ENCODE results near the gene CACNA1C. TPM values are rescaled to one million over a fixed set of nuclear protein-coding genes. Genes with fewer than 3 reads are reported as not detected.

CACNA1C gene
- total and polyA plus RNA-seq, 2 donors (not counting 1 experiment from before 2014, with no cell fraction given) = 0.01 to 0.02 TPM

DNA sequence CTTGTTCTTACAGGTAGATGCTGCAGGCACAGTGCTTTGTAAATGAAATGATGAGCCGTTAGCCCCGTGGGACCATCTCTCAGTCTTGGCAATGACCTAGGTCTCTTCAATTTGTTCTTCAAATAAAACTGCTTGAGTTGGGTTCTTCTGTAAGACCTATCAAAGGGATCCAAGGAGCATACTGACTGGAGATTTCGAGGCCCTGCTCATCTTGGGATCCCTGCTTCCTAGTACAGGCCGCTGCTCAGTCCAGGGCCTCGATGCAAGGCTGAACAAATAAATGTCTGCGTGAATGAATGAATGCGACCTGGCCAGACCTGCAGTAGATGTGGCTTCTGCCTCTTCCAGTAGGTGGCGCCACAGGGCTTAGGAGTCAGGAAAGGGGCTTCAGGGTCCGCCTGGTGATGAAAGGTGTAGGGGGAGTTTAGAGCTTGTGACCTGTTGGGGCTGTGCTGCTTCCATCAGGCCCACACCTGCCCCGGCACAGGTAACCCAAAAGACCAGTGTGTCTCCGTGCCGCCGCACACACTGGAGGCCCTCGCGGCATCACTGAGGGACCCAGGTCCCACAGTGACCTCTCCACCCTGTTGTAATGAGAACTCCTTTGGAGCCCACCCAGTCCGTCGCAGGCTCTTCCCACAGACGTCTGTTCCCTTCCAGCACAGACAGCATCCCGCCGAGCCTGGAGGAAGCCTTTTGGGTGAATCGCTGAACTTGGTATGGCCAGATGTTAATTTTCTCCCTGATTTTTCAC, 4.4 kb downstream of the CACNA1C start:
- H3K4me2 ChIP-seq (replicated peaks; ENCODE audit: low read depth, low read length, poor library complexity, severe bottlenecking) = no peak overlapping the region
- H3K36me3 ChIP-seq (replicated peaks in 1 of 2; ENCODE audit: control extremely low read depth in 1 of 2, control insufficient read depth in 1 of 2, extremely low read depth in 1 of 2, insufficient read depth in 2 of 2, low read length in 1 of 2) = no peaks in the 10 kb centered on the region
- H3K27me3 ChIP-seq (replicated peaks in 1 of 4; ENCODE audit: control extremely low read depth in 1 of 4, control insufficient read depth in 3 of 4, insufficient read depth in 4 of 4, low read length in 3 of 4) = peaks cover 0 to 45% (median 19%) of the 10 kb centered on the region in 4 experiments
- no peaks in the 10 kb centered on the region for H3K79me2 ChIP-seq (ENCODE audit: control insufficient read depth, insufficient read depth, low read length)
- H3K27ac ChIP-seq (ENCODE audit: low read length in 2 of 2) = no peak overlapping the region
- no peaks in the 10 kb centered on the region for H3K9me3 ChIP-seq (ENCODE audit: control extremely low read depth in 1 of 3, control insufficient read depth in 2 of 3, insufficient read depth in 1 of 3, low read length in 2 of 3)
- H3K4me1 ChIP-seq (ENCODE audit: control insufficient read depth in 2 of 2, insufficient read depth in 2 of 2, low read length in 2 of 2) = peaks cover 8 to 15% of the 10 kb centered on the region in 2 donors
- Mint-ChIP-seq H3K4me1 (peaks cover 12% of the 10 kb centered on the region), H3K27me3 (peaks cover 64% of the 10 kb centered on the region), H3K27ac (no peak overlapping the region), H3K9me3 (ENCODE audit: insufficient read depth) (no peaks in the 10 kb centered on the region), H3K4me3 (no peak overlapping the region)
- 60% methylated on average over 17 of the region's 21 CpGs for WGBS (ENCODE audit: insufficient coverage)
- no peaks in the 10 kb centered on the region for H4K20me1 ChIP-seq (ENCODE audit: control insufficient read depth, insufficient read depth, low read length, poor library complexity, severe bottlenecking)
- ChIA-PET CTCF (interaction anchor here (0.6 kb wide), 1 partner anchor 73 kb away, joined by 3 read pairs; no protein-coding TSS in a partner anchor), POLR2A (no interaction called here)
- TF ChIP-seq EZH2 (IDR thresholded peaks at IDR 0.05; ENCODE audit: borderline replicate concordance, insufficient read depth, low read depth, low read length, poor library complexity, severe bottlenecking) (no peak), CTCF (IDR thresholded peaks at IDR 0.05) (peak; percentile 55)
- no peak overlapping the region for H3K4me3 ChIP-seq (ENCODE audit: control extremely low read depth in 1 of 5, extremely low read depth in 1 of 5, insufficient read depth in 1 of 5, low read depth in 2 of 5, low read length in 4 of 5)
- ATAC-seq (ENCODE audit: low read depth) (no peak), DNase-seq (peak; percentile 37)
- no peak overlapping the region for H2AFZ ChIP-seq (ENCODE audit: insufficient read depth, low read depth, low read length, poor library complexity, severe bottlenecking)
- intact Hi-C loops (cut with micrococcal nuclease) = loop anchor here (5.0 kb wide), 1 partner anchor 525 kb away; no protein-coding TSS in a partner anchor
- H3K9ac ChIP-seq (ENCODE audit: low read length) = no peak overlapping the region

GRCh38 chr12:2057795-2058408, 5.1 kb downstream of the CACNA1C start:
- ATAC-seq (ENCODE audit: low read depth) (no peak), DNase-seq (no peak)
- Mint-ChIP-seq H3K4me1 (peaks cover 11% of the 10 kb centered on the region), H3K27ac (no peak overlapping the region), H3K27me3 (peaks cover 68% of the 10 kb centered on the region), H3K4me3 (no peak overlapping the region), H3K9me3 (ENCODE audit: insufficient read depth) (no peaks in the 10 kb centered on the region)
- Histone ChIP-seq H3K79me2 (ENCODE audit: control insufficient read depth, insufficient read depth, low read length) (no peaks in the 10 kb centered on the region), H3K27me3 (replicated peaks in 1 of 4; ENCODE audit: control extremely low read depth in 1 of 4, control insufficient read depth in 3 of 4, insufficient read depth in 4 of 4, low read length in 3 of 4) (peaks cover 0 to 45% (median 19%) of the 10 kb centered on the region in 4 experiments), H3K4me3 (ENCODE audit: control extremely low read depth in 1 of 5, extremely low read depth in 1 of 5, insufficient read depth in 1 of 5, low read depth in 2 of 5, low read length in 4 of 5) (no peak overlapping the region), H3K4me1 (ENCODE audit: control insufficient read depth in 2 of 2, insufficient read depth in 2 of 2, low read length in 2 of 2) (peaks cover 7 to 15% of the 10 kb centered on the region in 2 donors), H3K27ac (ENCODE audit: low read length in 2 of 2) (no peak overlapping the region), H3K9me3 (ENCODE audit: control extremely low read depth in 1 of 3, control insufficient read depth in 2 of 3, insufficient read depth in 1 of 3, low read length in 2 of 3) (no peaks in the 10 kb centered on the region), H3K4me2 (replicated peaks; ENCODE audit: low read depth, low read length, poor library complexity, severe bottlenecking) (no peak overlapping the region), H2AFZ (ENCODE audit: insufficient read depth, low read depth, low read length, poor library complexity, severe bottlenecking) (no peak overlapping the region), H3K36me3 (replicated peaks in 1 of 2; ENCODE audit: control extremely low read depth in 1 of 2, control insufficient read depth in 1 of 2, extremely low read depth in 1 of 2, insufficient read depth in 2 of 2, low read length in 1 of 2) (no peaks in the 10 kb centered on the region), H3K9ac (ENCODE audit: low read length) (no peak overlapping the region), H4K20me1 (ENCODE audit: control insufficient read depth, insufficient read depth, low read length, poor library complexity, severe bottlenecking) (no peaks in the 10 kb centered on the region)
- intact Hi-C loops (cut with micrococcal nuclease) = loop anchor here (5.0 kb wide), 1 partner anchor 524 kb away; no protein-coding TSS in a partner anchor
- 80% methylated on average over 4 of the region's 8 CpGs for WGBS (ENCODE audit: insufficient coverage)
- CTCF ChIA-PET = interaction anchor here (0.6 kb wide), 1 partner anchor 73 kb away, joined by 3 read pairs; no protein-coding TSS in a partner anchor
- TF ChIP-seq EZH2 (IDR thresholded peaks at IDR 0.05; ENCODE audit: borderline replicate concordance, insufficient read depth, low read depth, low read length, poor library complexity, severe bottlenecking) = no peak
- no peak for TF ChIP-seq CTCF (IDR thresholded peaks at IDR 0.05)
- POLR2A ChIA-PET = no interaction called here

All from B cell (primary cell).